PC-9 (cell line): ENCODE results near the gene PIK3R2.

Experiments used
- CTCF ChIP-seq: fragments of 200-600 bp; sonication (generic); conservative IDR thresholded peaks from 2 replicates; pipeline ENCODE4 v1.6.1; 2017; ENCODE audit warnings: mixed run types, antibody characterized with exemption, mild to moderate bottlenecking, moderate library complexity
- EZH2 ChIP-seq: fragments of 200-600 bp; sonication (generic); IDR thresholded peaks from 2 replicates; pipeline ENCODE4 v1.8.0; 2017; ENCODE audit warnings: antibody characterized with exemption, low read depth

DNA sequence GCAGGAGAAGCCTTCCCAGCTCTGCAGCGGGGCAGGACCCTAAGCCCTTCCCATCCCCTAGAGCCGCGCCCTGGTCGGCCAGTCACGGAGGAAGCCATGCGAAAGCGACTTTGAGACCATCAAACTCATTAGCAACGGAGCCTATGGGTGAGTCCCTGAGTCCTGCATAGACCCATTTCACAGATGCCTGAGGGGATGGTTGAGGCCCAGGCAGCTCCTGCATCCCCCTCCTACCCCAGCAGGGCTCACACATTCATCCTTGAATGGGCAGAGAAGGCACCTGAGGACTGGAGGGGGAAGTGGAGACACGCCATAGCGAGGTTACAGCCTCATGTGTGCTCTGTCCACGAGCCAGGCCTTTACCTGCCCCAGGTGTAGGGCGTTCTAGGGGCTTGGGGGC lies 24.2 kb upstream of the PIK3R2 start:
- no peak for TF ChIP-seq EZH2
- no peak for TF ChIP-seq CTCF
